WTC11 (cell line): ENCODE measurements around the gene GPLD1. TPM values are rescaled to one million over a fixed set of nuclear protein-coding genes. Genes with fewer than 3 reads are reported as not detected.

Experiments used
- ATAC-seq: fragments of 200-7000 bp; cut with Tn5 transposase; 2 replicates; pipeline ENCODE4 v1.10.0; 2021; ENCODE audit warnings: mild to moderate bottlenecking, moderate library complexity
- CTCF ChIA-PET: fragments of 300-600 bp; sonication (Branson Sonifier 250); formaldehyde crosslinking; loops from one replicate; lab custom pipeline; 2021; ENCODE audit warnings: antibody characterized with exemption; lab: Charles Lee
- POLR2A ChIA-PET: fragments of 350-600 bp; sonication (Branson Sonifier 250); formaldehyde crosslinking; loops from one replicate; lab custom pipeline; 2021; ENCODE audit warnings: antibody characterized with exemption; lab: Charles Lee
- DNase-seq: peaks from one replicate; pipeline ENCODE4 v3.0.0; 2021; ENCODE audit warnings: low spot score
- H3K27ac Mint-ChIP-seq: 2 replicates; pipeline ENCODE4 v1.8.0; 2021; ENCODE audit warnings: mixed read lengths
- H3K27me3 Mint-ChIP-seq: 2 replicates; pipeline ENCODE4 v1.8.0; 2021; ENCODE audit warnings: low read depth, mild to moderate bottlenecking, moderate library complexity, mixed read lengths
- H3K36me3 Mint-ChIP-seq: 2 replicates; pipeline ENCODE4 v1.8.0; 2021; ENCODE audit warnings: mixed read lengths
- H3K4me1 Mint-ChIP-seq: 2 replicates; pipeline ENCODE4 v1.8.0; 2022; ENCODE audit warnings: mixed read lengths
- H3K4me3 Mint-ChIP-seq: 2 replicates; pipeline ENCODE4 v1.8.0; 2021; ENCODE audit warnings: mild to moderate bottlenecking, moderate library complexity, mixed read lengths
- H3K9me3 Mint-ChIP-seq: 2 replicates; pipeline ENCODE4 v1.8.0; 2021; ENCODE audit warnings: mixed read lengths
- AR ChIP-seq: fragments of 250-450 bp; sonication (Bioruptor Pico); IDR thresholded peaks from 2 replicates; pipeline ENCODE4 v1.9.0; 2021; ENCODE audit warnings: mild to moderate bottlenecking
- ARID4B ChIP-seq: sonication (generic); formaldehyde crosslinking; IDR thresholded peaks from 2 replicates; pipeline ENCODE4 v1.8.0; 2023; ENCODE audit warnings: missing genetic modification reagents, mild to moderate bottlenecking, borderline replicate concordance
- ATF2 ChIP-seq: sonication (generic); formaldehyde crosslinking; IDR thresholded peaks from 2 replicates; pipeline ENCODE4 v1.8.1; 2022; ENCODE audit warnings: low read depth, missing genetic modification reagents, borderline replicate concordance
- CBFB ChIP-seq: sonication (generic); formaldehyde crosslinking; IDR thresholded peaks from 2 replicates; pipeline ENCODE4 v1.8.1; 2022; ENCODE audit warnings: mild to moderate bottlenecking, low read depth, missing genetic modification reagents
- E2F4 ChIP-seq: sonication (generic); formaldehyde crosslinking; IDR thresholded peaks from 2 replicates; pipeline ENCODE4 v1.8.1; 2022; ENCODE audit warnings: low read depth, mild to moderate bottlenecking, moderate library complexity, missing genetic modification reagents, borderline replicate concordance
- ELF4 ChIP-seq: sonication (generic); formaldehyde crosslinking; IDR thresholded peaks from 2 replicates; pipeline ENCODE4 v1.8.1; 2022; ENCODE audit warnings: low read depth, mild to moderate bottlenecking, moderate library complexity, missing genetic modification reagents
- ERG ChIP-seq: fragments of 250-450 bp; sonication (Bioruptor Pico); IDR thresholded peaks from 2 replicates; pipeline ENCODE4 v1.8.0; 2021; ENCODE audit warnings: mild to moderate bottlenecking
- ETV6 ChIP-seq: sonication (generic); formaldehyde crosslinking; IDR thresholded peaks from 2 replicates; pipeline ENCODE4 v1.8.1; 2022; ENCODE audit warnings: mild to moderate bottlenecking, missing genetic modification reagents
- GABPB1 ChIP-seq: sonication (generic); formaldehyde crosslinking; IDR thresholded peaks from 2 replicates; pipeline ENCODE4 v1.8.1; 2023; ENCODE audit warnings: mild to moderate bottlenecking, missing genetic modification reagents
- MXD4 ChIP-seq: fragments of 250-450 bp; sonication (Bioruptor Pico); IDR thresholded peaks from 2 replicates; pipeline ENCODE4 v1.8.0; 2021; ENCODE audit warnings: mild to moderate bottlenecking, moderate library complexity, borderline replicate concordance
- RELA ChIP-seq: sonication (generic); formaldehyde crosslinking; IDR thresholded peaks from 2 replicates; pipeline ENCODE4 v1.8.1; 2022; ENCODE audit warnings: missing genetic modification reagents, mild to moderate bottlenecking, borderline replicate concordance
- STAT6 ChIP-seq: sonication (generic); formaldehyde crosslinking; conservative IDR thresholded peaks from 2 replicates; pipeline ENCODE4 v1.8.1; 2023; ENCODE audit warnings: mild to moderate bottlenecking, low read depth, missing genetic modification reagents, moderate library complexity
- TEAD4 ChIP-seq: sonication (generic); formaldehyde crosslinking; IDR thresholded peaks from 2 replicates; pipeline ENCODE4 v1.8.0; 2022; ENCODE audit warnings: mild to moderate bottlenecking, missing genetic modification reagents
- ZNF121 ChIP-seq: sonication (generic); formaldehyde crosslinking; IDR thresholded peaks from 2 replicates; pipeline ENCODE4 v1.8.0; 2023; ENCODE audit warnings: missing genetic modification reagents
- ZNF138 ChIP-seq: sonication (generic); formaldehyde crosslinking; conservative IDR thresholded peaks from 2 replicates; pipeline ENCODE4 v1.8.1; 2022; ENCODE audit warnings: mild to moderate bottlenecking, moderate library complexity, missing genetic modification reagents
- ZNF219 ChIP-seq: sonication (generic); formaldehyde crosslinking; IDR thresholded peaks from 2 replicates; pipeline ENCODE4 v1.8.0; 2023; ENCODE audit warnings: missing genetic modification reagents, mild to moderate bottlenecking, borderline replicate concordance
- ZSCAN18 ChIP-seq: fragments of 250-450 bp; sonication (Bioruptor Pico); IDR thresholded peaks from 2 replicates; pipeline ENCODE4 v2.1.2; 2022; ENCODE audit warnings: mild to moderate bottlenecking, moderate library complexity
- total RNA-seq: library from RNA; stranded (reverse); gene quantifications from 3 replicates; pipeline ENCODE4 v1.2.3, GENCODE V29; 2021

Gene GPLD1
- total RNA-seq, 1 experiment from 2014 or later, result 8.4 TPM

GRCh38 chr6:24430086-24430485, 59.3 kb downstream of the GPLD1 start (continued):
- TF ChIP-seq ARID4B (CRISPR knock-in tag) (no peak), TEAD4 (CRISPR knock-in tag) (no peak), ATF2 (CRISPR knock-in tag) (no peak), STAT6 (no peak), ETV6 (CRISPR knock-in tag) (no peak), AR (CRISPR knock-in tag) (no peak), ELF4 (CRISPR knock-in tag) (no peak), ZNF219 (CRISPR knock-in tag) (no peak)

GRCh38 chr6:24429146-24429545, 60.2 kb downstream of the GPLD1 start:
- H3K27me3 Mint-ChIP-seq, result no peaks in the 10 kb centered on the region
- POLR2A ChIA-PET, result no interaction called here
- H3K27ac Mint-ChIP-seq, result no peak overlapping the region
- no peak overlapping the region for H3K4me3 Mint-ChIP-seq
- H3K4me1 Mint-ChIP-seq, result no peaks in the 10 kb centered on the region
- H3K9me3 Mint-ChIP-seq, result no peaks in the 10 kb centered on the region
- no peak for DNase-seq
- ATAC-seq, result no peak
- CTCF ChIA-PET, result interaction anchor here (0.6 to 1.7 kb wide), 2 partner anchors 40 to 152 kb away, joined by 5 to 6 read pairs; no protein-coding TSS in a partner anchor
- H3K36me3 Mint-ChIP-seq, result peaks cover 23% of the 10 kb centered on the region
- TF ChIP-seq MXD4 (CRISPR knock-in tag) (no peak), GABPB1 (CRISPR knock-in tag) (no peak), ZNF121 (no peak), ZSCAN18 (no peak), ERG (no peak), STAT6 (no peak), ZNF138 (CRISPR knock-in tag) (no peak), RELA (no peak), E2F4 (no peak), CBFB (CRISPR knock-in tag) (no peak)
